IMR-90 (cell line): ENCODE measurements around the gene GON7.

Experiments
- CHD1 ChIP-seq: IDR thresholded peaks from 2 replicates; pipeline ENCODE4 v1.6.1; 2012; ENCODE audit warnings: low read depth, low read length, improper control_type of control experiment
- FOS ChIP-seq: fragments of 150-350 bp; IDR thresholded peaks from 2 replicates; pipeline ENCODE4 v1.6.1; 2016; ENCODE audit warnings: low read depth, low read length
- MAFK ChIP-seq: IDR thresholded peaks from 2 replicates; pipeline ENCODE4 v1.6.1; 2012; ENCODE audit warnings: low read depth, low read length, improper control_type of control experiment
- MAZ ChIP-seq: IDR thresholded peaks from 2 replicates; pipeline ENCODE4 v1.6.1; 2012; ENCODE audit warnings: low read depth, mild to moderate bottlenecking, low read length, improper control_type of control experiment, moderate library complexity, borderline replicate concordance
- POLR2A ChIP-seq: IDR thresholded peaks from 2 replicates; pipeline ENCODE4 v1.6.1; 2012; ENCODE audit warnings: mild to moderate bottlenecking, low read depth, low read length
- SMC3 ChIP-seq: fragments of 150-350 bp; IDR thresholded peaks from 2 replicates; pipeline ENCODE4 v1.6.1; 2016; ENCODE audit warnings: low read depth, mild to moderate bottlenecking, antibody characterized with exemption, low read length, moderate library complexity
- TF ChIP-seq, protein P1 (sequence below): conservative IDR thresholded peaks from 2 replicates; pipeline ENCODE4 v1.5.1; 2012; ENCODE audit warnings: mild to moderate bottlenecking, low read depth, low read length, improper control_type of control experiment
- TF ChIP-seq, protein P2 (sequence below): fragments of 150-350 bp; IDR thresholded peaks from 2 replicates; pipeline ENCODE4 v1.6.1; 2016; ENCODE audit warnings: low read depth, mild to moderate bottlenecking, low read length, moderate library complexity, borderline replicate concordance
- TF ChIP-seq, protein P3 (sequence below): fragments of 150-350 bp; IDR thresholded peaks from 2 replicates; pipeline ENCODE4 v1.6.1; 2017; ENCODE audit warnings: mild to moderate bottlenecking, antibody characterized with exemption, low read length, low read depth

DNA sequence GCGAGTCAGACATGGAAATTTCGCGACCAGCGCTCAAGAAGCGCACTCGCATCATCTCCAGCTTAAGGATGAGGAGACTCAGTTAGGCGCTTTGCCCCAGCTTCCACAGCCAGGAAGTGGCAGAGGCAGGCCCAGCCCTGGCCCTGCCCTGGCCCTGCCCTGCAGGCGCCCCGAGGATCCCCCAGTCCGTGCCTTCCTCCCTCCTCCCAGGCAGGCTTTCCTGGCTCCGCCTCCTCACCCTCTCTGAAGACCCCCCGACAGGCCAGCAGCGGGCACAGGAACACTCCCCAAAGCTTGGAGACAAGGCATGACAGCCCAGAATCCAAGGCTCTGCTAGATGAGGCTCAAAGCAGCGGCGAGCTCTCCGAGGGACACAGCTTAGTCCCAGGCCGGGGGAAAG, 25.3 kb upstream of the GON7 start:
- TF ChIP-seq SMC3 (no peak), MAZ (no peak), POLR2A (no peak), MAFK (no peak), FOS (no peak), CHD1 (no peak)
- TF ChIP-seq, protein P1, sequence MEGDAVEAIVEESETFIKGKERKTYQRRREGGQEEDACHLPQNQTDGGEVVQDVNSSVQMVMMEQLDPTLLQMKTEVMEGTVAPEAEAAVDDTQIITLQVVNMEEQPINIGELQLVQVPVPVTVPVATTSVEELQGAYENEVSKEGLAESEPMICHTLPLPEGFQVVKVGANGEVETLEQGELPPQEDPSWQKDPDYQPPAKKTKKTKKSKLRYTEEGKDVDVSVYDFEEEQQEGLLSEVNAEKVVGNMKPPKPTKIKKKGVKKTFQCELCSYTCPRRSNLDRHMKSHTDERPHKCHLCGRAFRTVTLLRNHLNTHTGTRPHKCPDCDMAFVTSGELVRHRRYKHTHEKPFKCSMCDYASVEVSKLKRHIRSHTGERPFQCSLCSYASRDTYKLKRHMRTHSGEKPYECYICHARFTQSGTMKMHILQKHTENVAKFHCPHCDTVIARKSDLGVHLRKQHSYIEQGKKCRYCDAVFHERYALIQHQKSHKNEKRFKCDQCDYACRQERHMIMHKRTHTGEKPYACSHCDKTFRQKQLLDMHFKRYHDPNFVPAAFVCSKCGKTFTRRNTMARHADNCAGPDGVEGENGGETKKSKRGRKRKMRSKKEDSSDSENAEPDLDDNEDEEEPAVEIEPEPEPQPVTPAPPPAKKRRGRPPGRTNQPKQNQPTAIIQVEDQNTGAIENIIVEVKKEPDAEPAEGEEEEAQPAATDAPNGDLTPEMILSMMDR, result no peak
- TF ChIP-seq, protein P2, sequence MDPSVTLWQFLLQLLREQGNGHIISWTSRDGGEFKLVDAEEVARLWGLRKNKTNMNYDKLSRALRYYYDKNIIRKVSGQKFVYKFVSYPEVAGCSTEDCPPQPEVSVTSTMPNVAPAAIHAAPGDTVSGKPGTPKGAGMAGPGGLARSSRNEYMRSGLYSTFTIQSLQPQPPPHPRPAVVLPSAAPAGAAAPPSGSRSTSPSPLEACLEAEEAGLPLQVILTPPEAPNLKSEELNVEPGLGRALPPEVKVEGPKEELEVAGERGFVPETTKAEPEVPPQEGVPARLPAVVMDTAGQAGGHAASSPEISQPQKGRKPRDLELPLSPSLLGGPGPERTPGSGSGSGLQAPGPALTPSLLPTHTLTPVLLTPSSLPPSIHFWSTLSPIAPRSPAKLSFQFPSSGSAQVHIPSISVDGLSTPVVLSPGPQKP, result no peak
- TF ChIP-seq, protein P3, sequence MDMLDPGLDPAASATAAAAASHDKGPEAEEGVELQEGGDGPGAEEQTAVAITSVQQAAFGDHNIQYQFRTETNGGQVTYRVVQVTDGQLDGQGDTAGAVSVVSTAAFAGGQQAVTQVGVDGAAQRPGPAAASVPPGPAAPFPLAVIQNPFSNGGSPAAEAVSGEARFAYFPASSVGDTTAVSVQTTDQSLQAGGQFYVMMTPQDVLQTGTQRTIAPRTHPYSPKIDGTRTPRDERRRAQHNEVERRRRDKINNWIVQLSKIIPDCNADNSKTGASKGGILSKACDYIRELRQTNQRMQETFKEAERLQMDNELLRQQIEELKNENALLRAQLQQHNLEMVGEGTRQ, result no peak
